HEK293 (cell line): Measurements from ENCODE around the gene BTRC.

ENCODE experiments used
- EGR2 ChIP-seq: fragments of 450-650 bp; formaldehyde crosslinking; IDR thresholded peaks from 2 replicates; pipeline ENCODE4 v1.5.1; 2016; ENCODE audit warnings: low read depth, missing biosample characterization, missing genetic modification characterization
- GLIS2 ChIP-seq: fragments of 450-650 bp; formaldehyde crosslinking; IDR thresholded peaks from 2 replicates; pipeline ENCODE4 v1.5.1; 2016; ENCODE audit warnings: missing biosample characterization, missing genetic modification characterization
- KLF1 ChIP-seq: fragments of 450-650 bp; formaldehyde crosslinking; IDR thresholded peaks from 2 replicates; pipeline ENCODE4 v1.5.1; 2016; ENCODE audit warnings: missing biosample characterization, missing genetic modification characterization
- KLF8 ChIP-seq: fragments of 450-650 bp; formaldehyde crosslinking; IDR thresholded peaks from 2 replicates; pipeline ENCODE4 v1.5.1; 2016; ENCODE audit warnings: missing biosample characterization, missing genetic modification characterization
- OVOL3 ChIP-seq: fragments of 450-650 bp; formaldehyde crosslinking; IDR thresholded peaks from 2 replicates; pipeline ENCODE4 v1.5.1; 2016; ENCODE audit warnings: missing biosample characterization, missing genetic modification characterization
- PRDM1 ChIP-seq: fragments of 450-650 bp; formaldehyde crosslinking; IDR thresholded peaks from 2 replicates; pipeline ENCODE4; 2016; ENCODE audit warnings: missing biosample characterization, missing genetic modification characterization
- RBAK ChIP-seq: fragments of 450-650 bp; formaldehyde crosslinking; IDR thresholded peaks from 2 replicates; pipeline ENCODE4 v1.5.1; 2016; ENCODE audit warnings: missing biosample characterization, missing genetic modification characterization
- SP3 ChIP-seq: fragments of 450-650 bp; formaldehyde crosslinking; IDR thresholded peaks from 2 replicates; pipeline ENCODE4 v1.5.1; 2016; ENCODE audit warnings: missing biosample characterization, missing genetic modification characterization
- ZBTB8A ChIP-seq: fragments of 450-650 bp; formaldehyde crosslinking; IDR thresholded peaks from 2 replicates; pipeline ENCODE4 v1.5.1; 2016; ENCODE audit warnings: missing biosample characterization, missing genetic modification characterization
- ZEB2 ChIP-seq: fragments of 450-650 bp; formaldehyde crosslinking; IDR thresholded peaks from 2 replicates; pipeline ENCODE4 v1.5.1; 2016; ENCODE audit warnings: missing biosample characterization, missing genetic modification characterization
- ZFHX2 ChIP-seq: fragments of 450-650 bp; formaldehyde crosslinking; conservative IDR thresholded peaks from 2 replicates; pipeline ENCODE4 v1.5.1; 2016; ENCODE audit warnings: missing biosample characterization, missing genetic modification characterization
- ZIC2 ChIP-seq: fragments of 450-650 bp; formaldehyde crosslinking; IDR thresholded peaks from 2 replicates; pipeline ENCODE4 v1.5.1; 2016; ENCODE audit warnings: missing biosample characterization, missing genetic modification characterization
- ZNF112 ChIP-seq: fragments of 450-650 bp; formaldehyde crosslinking; IDR thresholded peaks from 2 replicates; pipeline ENCODE4 v1.5.0; 2017; ENCODE audit warnings: missing biosample characterization, missing genetic modification characterization
- ZNF114 ChIP-seq: fragments of 450-650 bp; formaldehyde crosslinking; IDR thresholded peaks from 2 replicates; pipeline ENCODE4 v1.5.0; 2017; ENCODE audit warnings: missing biosample characterization, missing genetic modification characterization
- ZNF157 ChIP-seq: fragments of 450-650 bp; formaldehyde crosslinking; IDR thresholded peaks from 2 replicates; pipeline ENCODE4 v1.5.1; 2016; ENCODE audit warnings: missing biosample characterization, missing genetic modification characterization
- ZNF184 ChIP-seq: fragments of 450-650 bp; IDR thresholded peaks from 2 replicates; pipeline ENCODE4 v1.5.1; 2018; ENCODE audit warnings: missing biosample characterization, mild to moderate bottlenecking, missing genetic modification characterization
- ZNF223 ChIP-seq: fragments of 450-650 bp; formaldehyde crosslinking; IDR thresholded peaks from 2 replicates; pipeline ENCODE4 v1.5.1; 2016; ENCODE audit warnings: missing biosample characterization, missing genetic modification characterization
- ZNF24 ChIP-seq: fragments of 450-650 bp; formaldehyde crosslinking; IDR thresholded peaks from 2 replicates; pipeline ENCODE4 v1.5.1; 2016; ENCODE audit warnings: missing biosample characterization, missing genetic modification characterization
- ZNF366 ChIP-seq: fragments of 450-650 bp; formaldehyde crosslinking; conservative IDR thresholded peaks from 2 replicates; pipeline ENCODE4 v1.5.1; 2016; ENCODE audit warnings: missing biosample characterization, missing genetic modification characterization
- ZNF37A ChIP-seq: fragments of 450-650 bp; IDR thresholded peaks from 2 replicates; pipeline ENCODE4 v1.5.1; 2018; ENCODE audit warnings: missing biosample characterization, missing genetic modification characterization
- ZNF391 ChIP-seq: fragments of 450-650 bp; formaldehyde crosslinking; IDR thresholded peaks from 2 replicates; pipeline ENCODE4 v1.5.1; 2016; ENCODE audit warnings: low read depth, missing biosample characterization, missing genetic modification characterization, borderline replicate concordance
- ZNF423 ChIP-seq: fragments of 450-650 bp; formaldehyde crosslinking; IDR thresholded peaks from 2 replicates; pipeline ENCODE4 v1.5.1; 2016; ENCODE audit warnings: missing biosample characterization, missing genetic modification characterization
- ZNF433 ChIP-seq: fragments of 450-650 bp; formaldehyde crosslinking; IDR thresholded peaks from 2 replicates; pipeline ENCODE4 v1.5.1; 2016; ENCODE audit warnings: missing biosample characterization, missing genetic modification characterization, low read depth
- ZNF514 ChIP-seq: fragments of 450-650 bp; formaldehyde crosslinking; IDR thresholded peaks from 2 replicates; pipeline ENCODE4 v1.5.1; 2016; ENCODE audit warnings: missing biosample characterization, missing genetic modification characterization
- ZNF555 ChIP-seq: fragments of 450-650 bp; formaldehyde crosslinking; conservative IDR thresholded peaks from 2 replicates; pipeline ENCODE4 v1.5.1; 2017; ENCODE audit warnings: missing biosample characterization, mild to moderate bottlenecking, missing genetic modification characterization, inconsistent platforms
- ZNF621 ChIP-seq: fragments of 450-650 bp; formaldehyde crosslinking; IDR thresholded peaks from 2 replicates; pipeline ENCODE4 v1.5.1; 2017; ENCODE audit warnings: missing biosample characterization, missing genetic modification characterization
- ZNF623 ChIP-seq: fragments of 450-650 bp; formaldehyde crosslinking; IDR thresholded peaks from 2 replicates; pipeline ENCODE4 v1.5.1; 2016; ENCODE audit warnings: missing biosample characterization, missing genetic modification characterization
- ZNF701 ChIP-seq: fragments of 450-650 bp; formaldehyde crosslinking; IDR thresholded peaks from 2 replicates; pipeline ENCODE4 v1.5.1; 2016; ENCODE audit warnings: missing biosample characterization, missing genetic modification characterization
- ZNF791 ChIP-seq: fragments of 450-650 bp; formaldehyde crosslinking; IDR thresholded peaks from 2 replicates; pipeline ENCODE4 v1.5.1; 2016; ENCODE audit warnings: missing biosample characterization, missing genetic modification characterization
- TF ChIP-seq, protein P1 (sequence below): fragments of 450-650 bp; formaldehyde crosslinking; IDR thresholded peaks from 2 replicates; pipeline ENCODE4 v1.5.0; 2017; ENCODE audit warnings: missing biosample characterization, missing genetic modification characterization, borderline replicate concordance
- TF ChIP-seq, protein P2 (sequence below): fragments of 450-650 bp; formaldehyde crosslinking; IDR thresholded peaks from 2 replicates; pipeline ENCODE4 v1.5.1; 2016; ENCODE audit warnings: missing biosample characterization, missing genetic modification characterization
- TF ChIP-seq, protein P3 (sequence below): fragments of 450-650 bp; IDR thresholded peaks from 2 replicates; pipeline ENCODE4 v1.5.1; 2018; ENCODE audit warnings: missing biosample characterization, mild to moderate bottlenecking, missing genetic modification characterization
- TF ChIP-seq, protein P4 (sequence below): fragments of 450-650 bp; formaldehyde crosslinking; optimal IDR thresholded peaks from 2 replicates; pipeline ENCODE3; 2016; ENCODE audit warnings: missing biosample characterization, mild to moderate bottlenecking, missing genetic modification characterization
- TF ChIP-seq, protein P5 (sequence below): fragments of 450-650 bp; formaldehyde crosslinking; IDR thresholded peaks from 2 replicates; pipeline ENCODE4 v1.5.1; 2017; ENCODE audit warnings: missing biosample characterization, missing genetic modification characterization

BTRC gene

DNA sequence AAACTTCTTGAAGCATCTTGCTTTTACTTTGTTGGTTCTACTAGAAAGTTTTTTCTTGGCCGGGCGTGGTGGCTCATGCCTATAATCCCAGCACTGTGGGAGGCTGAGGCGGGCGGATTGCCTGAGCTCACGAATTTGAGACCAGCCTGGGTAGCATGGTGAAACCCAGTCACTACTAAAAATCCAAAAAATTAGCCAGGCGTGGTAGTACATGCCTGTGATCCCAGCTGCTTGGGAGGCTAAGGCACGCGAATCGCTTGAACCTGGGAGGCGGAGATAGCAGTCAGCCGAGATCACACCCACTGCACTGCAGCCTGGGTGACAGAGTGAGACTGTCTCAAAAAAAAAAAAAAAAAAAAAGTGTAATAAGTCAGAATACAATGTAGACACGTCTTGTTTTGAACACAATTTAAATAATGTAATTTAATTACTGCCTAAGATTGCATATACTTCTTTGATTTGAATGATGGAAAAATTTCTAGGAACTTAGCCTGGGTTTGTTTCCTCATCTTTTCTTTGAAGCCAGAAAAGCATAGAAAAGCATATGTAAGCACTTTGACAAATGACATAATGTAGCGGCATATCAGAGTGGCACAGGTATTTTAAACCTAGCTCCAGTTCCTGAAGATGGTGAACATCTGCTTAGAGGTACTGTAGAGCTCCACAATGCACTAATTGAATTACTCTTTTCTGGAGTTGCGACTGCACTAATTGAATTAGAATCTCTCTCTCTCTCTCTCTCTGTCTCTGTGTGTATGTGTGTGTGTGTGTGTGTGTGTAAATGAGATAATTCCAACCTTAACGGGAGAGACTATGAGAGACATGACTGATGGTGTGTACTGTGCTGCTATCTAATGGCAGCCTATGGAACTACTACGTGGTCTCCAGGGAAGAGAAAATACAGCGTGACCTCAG, 87.8 kb downstream of the BTRC start (continued):
- TF ChIP-seq ZBTB8A (tag by site-specific recombination) (peak; percentile 69), ZNF366 (peak; percentile 98), ZNF621 (tag by site-specific recombination) (no peak), EGR2 (tag by site-specific recombination) (peak; percentile 65), ZNF555 (tag by site-specific recombination) (no peak), ZNF391 (tag by site-specific recombination) (peak; percentile 100), ZNF112 (tag by site-specific recombination) (no peak), ZNF157 (tag by site-specific recombination) (no peak), GLIS2 (no peak), ZNF24 (tag by site-specific recombination) (peak; percentile 97), ZEB2 (tag by site-specific recombination) (peak; percentile 97), OVOL3 (tag by site-specific recombination) (peak; percentile 99), RBAK (tag by site-specific recombination) (peak; percentile 27; the same call in 1 of the 2 replicates), ZNF423 (no peak), ZNF114 (no peak), PRDM1 (tag by site-specific recombination) (peak; percentile 96), ZNF514 (tag by site-specific recombination) (no peak), SP3 (tag by site-specific recombination) (peak; percentile 80), KLF8 (tag by site-specific recombination) (peak; percentile 100), ZNF433 (tag by site-specific recombination) (no peak), ZNF701 (no peak), KLF1 (tag by site-specific recombination) (peak; percentile 72; the same call in 1 of the 2 replicates), ZNF184 (tag by site-specific recombination) (peak; percentile 53; the same call in 1 of the 2 replicates), ZNF223 (tag by site-specific recombination) (no peak), ZNF791 (tag by site-specific recombination) (0 out of 2 replicates have a peak, but pooled peaks have one; percentile 11), ZFHX2 (tag by site-specific recombination) (peak; percentile 60), ZNF37A (tag by site-specific recombination) (no peak), ZNF623 (tag by site-specific recombination) (peak; percentile 55), ZIC2 (tag by site-specific recombination) (peak; percentile 40; the same call in 1 of the 2 replicates)
- TF ChIP-seq, protein P1, sequence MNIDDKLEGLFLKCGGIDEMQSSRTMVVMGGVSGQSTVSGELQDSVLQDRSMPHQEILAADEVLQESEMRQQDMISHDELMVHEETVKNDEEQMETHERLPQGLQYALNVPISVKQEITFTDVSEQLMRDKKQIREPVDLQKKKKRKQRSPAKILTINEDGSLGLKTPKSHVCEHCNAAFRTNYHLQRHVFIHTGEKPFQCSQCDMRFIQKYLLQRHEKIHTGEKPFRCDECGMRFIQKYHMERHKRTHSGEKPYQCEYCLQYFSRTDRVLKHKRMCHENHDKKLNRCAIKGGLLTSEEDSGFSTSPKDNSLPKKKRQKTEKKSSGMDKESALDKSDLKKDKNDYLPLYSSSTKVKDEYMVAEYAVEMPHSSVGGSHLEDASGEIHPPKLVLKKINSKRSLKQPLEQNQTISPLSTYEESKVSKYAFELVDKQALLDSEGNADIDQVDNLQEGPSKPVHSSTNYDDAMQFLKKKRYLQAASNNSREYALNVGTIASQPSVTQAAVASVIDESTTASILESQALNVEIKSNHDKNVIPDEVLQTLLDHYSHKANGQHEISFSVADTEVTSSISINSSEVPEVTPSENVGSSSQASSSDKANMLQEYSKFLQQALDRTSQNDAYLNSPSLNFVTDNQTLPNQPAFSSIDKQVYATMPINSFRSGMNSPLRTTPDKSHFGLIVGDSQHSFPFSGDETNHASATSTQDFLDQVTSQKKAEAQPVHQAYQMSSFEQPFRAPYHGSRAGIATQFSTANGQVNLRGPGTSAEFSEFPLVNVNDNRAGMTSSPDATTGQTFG (tag by site-specific recombination), result no peak
- TF ChIP-seq, protein P2, sequence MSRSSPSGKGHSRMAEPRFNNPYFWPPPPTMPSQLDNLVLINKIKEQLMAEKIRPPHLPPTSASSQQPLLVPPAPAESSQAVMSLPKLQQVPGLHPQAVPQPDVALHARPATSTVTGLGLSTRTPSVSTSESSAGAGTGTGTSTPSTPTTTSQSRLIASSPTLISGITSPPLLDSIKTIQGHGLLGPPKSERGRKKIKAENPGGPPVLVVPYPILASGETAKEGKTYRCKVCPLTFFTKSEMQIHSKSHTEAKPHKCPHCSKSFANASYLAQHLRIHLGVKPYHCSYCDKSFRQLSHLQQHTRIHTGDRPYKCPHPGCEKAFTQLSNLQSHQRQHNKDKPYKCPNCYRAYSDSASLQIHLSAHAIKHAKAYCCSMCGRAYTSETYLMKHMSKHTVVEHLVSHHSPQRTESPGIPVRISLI (tag by site-specific recombination), result peak; percentile 95
- TF ChIP-seq, protein P3, sequence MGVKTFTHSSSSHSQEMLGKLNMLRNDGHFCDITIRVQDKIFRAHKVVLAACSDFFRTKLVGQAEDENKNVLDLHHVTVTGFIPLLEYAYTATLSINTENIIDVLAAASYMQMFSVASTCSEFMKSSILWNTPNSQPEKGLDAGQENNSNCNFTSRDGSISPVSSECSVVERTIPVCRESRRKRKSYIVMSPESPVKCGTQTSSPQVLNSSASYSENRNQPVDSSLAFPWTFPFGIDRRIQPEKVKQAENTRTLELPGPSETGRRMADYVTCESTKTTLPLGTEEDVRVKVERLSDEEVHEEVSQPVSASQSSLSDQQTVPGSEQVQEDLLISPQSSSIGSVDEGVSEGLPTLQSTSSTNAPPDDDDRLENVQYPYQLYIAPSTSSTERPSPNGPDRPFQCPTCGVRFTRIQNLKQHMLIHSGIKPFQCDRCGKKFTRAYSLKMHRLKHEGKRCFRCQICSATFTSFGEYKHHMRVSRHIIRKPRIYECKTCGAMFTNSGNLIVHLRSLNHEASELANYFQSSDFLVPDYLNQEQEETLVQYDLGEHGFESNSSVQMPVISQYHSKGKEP (tag by site-specific recombination), result peak; percentile 77
- TF ChIP-seq, protein P4, sequence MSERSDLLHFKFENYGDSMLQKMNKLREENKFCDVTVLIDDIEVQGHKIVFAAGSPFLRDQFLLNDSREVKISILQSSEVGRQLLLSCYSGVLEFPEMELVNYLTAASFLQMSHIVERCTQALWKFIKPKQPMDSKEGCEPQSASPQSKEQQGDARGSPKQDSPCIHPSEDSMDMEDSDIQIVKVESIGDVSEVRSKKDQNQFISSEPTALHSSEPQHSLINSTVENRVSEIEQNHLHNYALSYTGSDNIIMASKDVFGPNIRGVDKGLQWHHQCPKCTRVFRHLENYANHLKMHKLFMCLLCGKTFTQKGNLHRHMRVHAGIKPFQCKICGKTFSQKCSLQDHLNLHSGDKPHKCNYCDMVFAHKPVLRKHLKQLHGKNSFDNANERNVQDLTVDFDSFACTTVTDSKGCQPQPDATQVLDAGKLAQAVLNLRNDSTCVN (tag by site-specific recombination), result no peak
- TF ChIP-seq, protein P5, sequence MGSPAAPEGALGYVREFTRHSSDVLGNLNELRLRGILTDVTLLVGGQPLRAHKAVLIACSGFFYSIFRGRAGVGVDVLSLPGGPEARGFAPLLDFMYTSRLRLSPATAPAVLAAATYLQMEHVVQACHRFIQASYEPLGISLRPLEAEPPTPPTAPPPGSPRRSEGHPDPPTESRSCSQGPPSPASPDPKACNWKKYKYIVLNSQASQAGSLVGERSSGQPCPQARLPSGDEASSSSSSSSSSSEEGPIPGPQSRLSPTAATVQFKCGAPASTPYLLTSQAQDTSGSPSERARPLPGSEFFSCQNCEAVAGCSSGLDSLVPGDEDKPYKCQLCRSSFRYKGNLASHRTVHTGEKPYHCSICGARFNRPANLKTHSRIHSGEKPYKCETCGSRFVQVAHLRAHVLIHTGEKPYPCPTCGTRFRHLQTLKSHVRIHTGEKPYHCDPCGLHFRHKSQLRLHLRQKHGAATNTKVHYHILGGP (tag by site-specific recombination), result peak; percentile 80
